Measurements from ENCODE around the gene PTGDS. TPM values are rescaled to one million over a fixed set of nuclear protein-coding genes. Genes with fewer than 3 reads are reported as not detected.

Gene PTGDS
- total RNA-seq, 1 donor from 2014 or later, result 0.36 TPM

DNA sequence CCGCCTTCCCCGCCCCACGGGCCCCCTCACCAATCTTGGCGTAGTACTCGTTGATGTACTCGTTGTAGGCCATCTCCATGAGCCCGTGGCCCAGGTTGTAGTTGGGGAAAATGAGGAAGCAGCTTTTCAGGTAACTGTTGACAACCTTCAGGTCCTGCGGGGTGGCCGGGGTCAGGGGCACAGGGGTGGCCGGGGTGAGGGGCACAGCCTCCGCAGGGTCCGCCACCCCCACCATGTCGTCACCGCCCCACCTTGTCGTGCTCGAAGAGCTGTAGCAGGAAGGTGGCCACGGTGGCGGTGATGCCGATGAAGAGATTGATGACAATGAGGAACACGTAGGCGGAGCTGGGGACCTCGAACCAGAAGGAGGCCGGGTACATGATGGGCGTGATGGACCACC is 33.9 kb downstream of the PTGDS start:
- Mint-ChIP-seq H3K4me1 (ENCODE audit: low read depth) (no peaks in the 10 kb centered on the region), H3K27ac (no peak overlapping the region), H3K4me3 (no peak overlapping the region), H3K27me3 (ENCODE audit: insufficient read depth) (no peaks in the 10 kb centered on the region), H3K36me3 (ENCODE audit: low read depth) (no peaks in the 10 kb centered on the region), H3K9me3 (no peaks in the 10 kb centered on the region)
- no peak for DNase-seq (ENCODE audit: low spot score)
- intact Hi-C loops (cut with micrococcal nuclease), result no loop called here

DNA sequence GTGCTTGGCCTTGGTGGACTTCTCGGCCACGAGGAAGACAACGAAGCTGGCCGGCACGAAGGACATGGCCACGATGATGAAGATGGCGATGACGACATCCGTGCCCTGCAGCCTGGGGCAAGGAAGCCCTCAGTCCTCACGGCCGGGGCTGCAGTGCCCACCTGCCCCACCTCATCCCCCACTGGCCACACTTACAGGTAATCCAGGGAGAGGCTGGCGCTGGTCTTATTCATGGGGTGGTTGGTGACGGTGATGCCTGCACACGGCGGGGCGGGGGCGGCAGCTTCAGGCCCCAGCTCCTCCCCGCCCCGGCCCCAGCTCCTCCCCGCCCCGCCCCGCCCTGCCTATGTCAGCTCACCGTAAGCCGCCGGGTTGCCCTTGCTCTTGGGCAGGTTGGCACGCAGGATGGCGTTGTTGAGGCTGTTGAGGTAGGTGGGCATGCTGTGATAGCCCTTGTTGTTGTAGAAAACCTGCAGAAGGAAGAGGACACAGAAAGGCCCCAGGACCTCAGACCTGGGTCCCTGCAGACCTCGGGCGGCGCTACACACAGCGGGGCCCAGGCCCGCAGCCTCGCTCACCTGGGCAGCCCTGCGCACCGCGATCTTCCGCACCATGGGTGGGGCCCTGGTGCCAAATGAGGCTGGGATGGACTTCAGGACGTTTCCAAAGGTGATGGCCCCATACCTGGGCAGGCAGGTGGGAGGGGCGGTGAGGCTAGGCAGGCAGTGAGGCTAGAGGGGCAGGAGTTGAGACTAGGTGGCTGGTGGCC is 34.8 kb downstream of the PTGDS start:
- Mint-ChIP-seq H3K9me3 (no peaks in the 10 kb centered on the region), H3K27ac (no peak overlapping the region), H3K4me3 (no peak overlapping the region), H3K36me3 (ENCODE audit: low read depth) (no peaks in the 10 kb centered on the region), H3K4me1 (ENCODE audit: low read depth) (no peaks in the 10 kb centered on the region), H3K27me3 (ENCODE audit: insufficient read depth) (no peaks in the 10 kb centered on the region)
- intact Hi-C loops (cut with micrococcal nuclease), result no loop called here
- no peak for DNase-seq (ENCODE audit: low spot score)

DNA sequence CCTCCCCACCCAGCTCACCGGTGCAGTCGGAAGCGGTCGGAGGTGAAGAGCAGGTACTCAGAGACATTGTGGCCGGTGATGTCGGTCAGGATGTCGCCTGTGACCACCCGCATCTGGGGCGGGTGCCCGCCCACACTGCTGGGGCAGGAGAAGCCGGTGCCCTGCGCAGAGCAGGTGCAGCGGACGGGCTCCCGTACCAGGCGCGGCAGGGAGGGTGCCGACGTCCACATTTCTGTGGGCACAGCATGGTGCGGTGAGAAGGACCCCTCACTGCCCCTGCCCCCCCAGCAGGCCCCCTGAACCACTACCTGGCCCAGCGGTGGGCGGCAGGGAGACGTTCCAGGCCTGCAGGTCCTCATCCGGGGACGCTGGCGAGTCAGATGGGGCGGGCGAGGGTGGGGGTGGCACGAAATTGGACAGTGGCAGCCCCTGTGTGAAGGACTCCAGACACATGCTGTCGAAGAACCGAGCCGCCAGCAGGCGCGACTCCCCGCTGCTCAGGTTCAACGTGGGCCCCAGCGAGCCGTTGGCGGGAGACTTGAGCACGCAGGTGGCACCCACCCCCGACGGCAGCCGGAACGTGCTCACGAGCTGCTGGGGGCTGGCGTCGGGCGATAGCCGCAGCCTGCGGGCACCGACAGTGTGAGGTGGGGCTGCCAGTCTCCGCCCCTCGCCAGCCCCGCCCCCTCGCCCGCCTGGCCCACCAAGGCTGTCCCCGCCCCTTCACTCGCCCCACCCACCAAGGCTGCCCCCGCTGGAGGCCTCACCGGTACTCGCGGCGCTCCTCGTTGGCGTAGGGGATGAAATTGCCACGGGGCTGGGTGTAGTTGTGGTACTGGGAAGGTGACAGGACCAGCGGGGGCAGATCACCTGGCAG is 35.6 kb downstream of the PTGDS start:
- Mint-ChIP-seq H3K9me3 (no peaks in the 10 kb centered on the region), H3K36me3 (ENCODE audit: low read depth) (no peaks in the 10 kb centered on the region), H3K27ac (no peak overlapping the region), H3K4me3 (no peak overlapping the region), H3K4me1 (ENCODE audit: low read depth) (no peaks in the 10 kb centered on the region), H3K27me3 (ENCODE audit: insufficient read depth) (no peaks in the 10 kb centered on the region)
- intact Hi-C loops (cut with micrococcal nuclease), result no loop called here
- DNase-seq (ENCODE audit: low spot score), result no peak

DNA sequence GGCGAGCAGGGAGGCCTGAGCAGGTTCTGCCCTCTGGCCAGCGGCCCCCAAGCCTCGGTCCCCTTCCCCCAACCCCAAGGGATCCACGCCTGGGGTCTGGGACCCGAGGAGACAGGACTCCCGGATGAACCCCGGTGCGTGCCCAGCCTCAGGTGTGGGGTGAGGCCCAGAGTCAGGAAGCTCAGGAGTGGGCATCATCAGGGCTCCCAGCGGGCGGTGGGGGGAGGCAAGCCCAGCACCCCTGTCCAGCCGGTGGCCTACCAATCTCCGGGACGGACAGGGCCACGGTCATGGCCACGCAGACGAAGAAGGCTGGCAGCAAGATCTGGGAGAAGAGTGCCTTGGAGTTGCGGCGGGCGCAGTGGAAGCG is 36.3 kb downstream of the PTGDS start:
- no peak overlapping the region for H3K4me3 Mint-ChIP-seq
- no peaks in the 10 kb centered on the region for H3K9me3 Mint-ChIP-seq
- no peaks in the 10 kb centered on the region for H3K4me1 Mint-ChIP-seq (ENCODE audit: low read depth)
- H3K36me3 Mint-ChIP-seq (ENCODE audit: low read depth), result no peaks in the 10 kb centered on the region
- intact Hi-C loops (cut with micrococcal nuclease), result no loop called here
- H3K27me3 Mint-ChIP-seq (ENCODE audit: insufficient read depth), result no peaks in the 10 kb centered on the region
- no peak overlapping the region for H3K27ac Mint-ChIP-seq
- no peak for DNase-seq (ENCODE audit: low spot score)

DNA sequence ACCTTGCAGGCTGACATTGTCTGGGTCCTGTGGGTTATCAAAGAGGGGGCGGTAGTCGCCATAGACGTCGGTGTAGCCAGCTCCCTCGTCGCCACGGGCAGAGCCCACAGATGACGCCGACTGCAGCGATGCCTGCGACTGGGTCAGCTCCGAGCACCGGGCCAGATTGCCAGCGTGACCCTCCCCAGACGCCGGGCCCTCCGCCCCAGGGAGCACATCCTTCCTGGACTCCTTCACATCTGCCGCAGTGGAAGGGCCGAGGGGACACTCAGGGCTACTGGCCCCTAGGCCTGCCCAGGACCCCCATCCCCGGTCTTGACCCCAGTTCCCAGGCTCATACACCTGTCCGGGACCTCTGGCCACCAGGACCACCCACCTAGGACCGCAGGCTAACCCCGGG is 36.9 kb downstream of the PTGDS start:
- Mint-ChIP-seq H3K9me3 (no peaks in the 10 kb centered on the region), H3K4me3 (no peak overlapping the region), H3K4me1 (ENCODE audit: low read depth) (no peaks in the 10 kb centered on the region), H3K27me3 (ENCODE audit: insufficient read depth) (no peaks in the 10 kb centered on the region), H3K27ac (no peak overlapping the region), H3K36me3 (ENCODE audit: low read depth) (no peaks in the 10 kb centered on the region)
- no peak for DNase-seq (ENCODE audit: low spot score)
- intact Hi-C loops (cut with micrococcal nuclease), result no loop called here

DNA sequence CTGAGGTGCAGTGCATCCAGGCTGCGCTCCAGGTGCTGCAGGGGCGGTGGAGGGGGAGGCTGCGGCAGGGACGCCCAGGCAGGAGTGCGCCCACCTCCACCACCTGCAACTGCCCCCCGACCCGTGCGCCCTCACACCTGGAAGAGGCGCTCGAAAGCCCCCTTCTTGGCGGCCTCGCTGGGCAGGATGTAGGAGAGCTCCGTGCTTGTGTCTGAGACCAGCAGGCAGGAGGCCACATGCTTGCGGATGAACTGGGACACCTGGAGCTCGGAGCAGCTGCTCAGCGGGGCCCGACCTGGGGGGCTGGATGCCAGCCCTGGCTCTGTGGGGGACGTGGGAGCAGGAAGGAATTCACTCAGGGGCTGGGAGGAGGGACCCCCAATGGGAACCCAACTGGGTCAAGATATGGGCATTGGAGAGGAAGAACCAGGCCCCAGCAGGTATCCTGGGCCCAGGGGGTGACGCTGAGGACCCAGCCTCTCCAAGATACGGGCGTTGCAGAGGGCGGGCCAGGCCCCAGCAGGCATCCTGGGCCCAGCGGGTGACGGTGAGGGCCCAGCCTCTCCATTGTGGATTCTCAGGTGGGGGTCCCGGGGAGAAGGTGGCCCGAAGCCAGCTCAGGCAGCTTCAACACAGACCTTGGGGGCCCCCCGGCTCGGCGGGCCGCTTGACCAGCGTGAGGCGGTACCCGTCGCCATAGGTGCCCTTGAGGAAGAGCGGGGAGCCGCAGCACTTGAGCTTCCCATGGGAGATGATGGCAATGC is 37.7 kb downstream of the PTGDS start:
- H3K4me1 Mint-ChIP-seq (ENCODE audit: low read depth), result no peaks in the 10 kb centered on the region
- H3K9me3 Mint-ChIP-seq, result no peaks in the 10 kb centered on the region
- no peak overlapping the region for H3K27ac Mint-ChIP-seq
- no peaks in the 10 kb centered on the region for H3K27me3 Mint-ChIP-seq (ENCODE audit: insufficient read depth)
- H3K4me3 Mint-ChIP-seq, result no peak overlapping the region
- no peaks in the 10 kb centered on the region for H3K36me3 Mint-ChIP-seq (ENCODE audit: low read depth)
- DNase-seq (ENCODE audit: low spot score), result no peak
- intact Hi-C loops (cut with micrococcal nuclease), result no loop called here

DNA sequence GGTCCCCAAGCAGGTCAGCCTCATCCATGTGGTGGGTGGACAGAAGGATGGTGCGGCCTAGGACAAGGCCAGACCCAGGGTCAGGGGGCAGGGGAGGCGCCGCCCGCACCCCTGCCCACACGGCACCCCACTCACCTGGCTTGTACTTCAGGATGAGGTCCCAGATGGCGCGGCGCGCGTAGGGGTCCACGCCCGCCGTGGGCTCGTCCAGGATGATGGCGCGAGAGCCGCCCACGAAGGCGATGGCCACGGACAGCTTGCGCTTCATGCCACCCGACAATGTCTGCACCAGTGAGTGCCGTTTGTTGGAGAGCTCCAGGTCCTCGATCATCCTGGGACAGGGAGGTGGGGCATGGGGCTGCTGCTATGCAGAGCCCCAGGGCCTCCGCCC is 38.2 kb downstream of the PTGDS start:
- Mint-ChIP-seq H3K36me3 (ENCODE audit: low read depth) (no peaks in the 10 kb centered on the region), H3K9me3 (no peaks in the 10 kb centered on the region), H3K4me3 (no peak overlapping the region), H3K27ac (no peak overlapping the region), H3K27me3 (ENCODE audit: insufficient read depth) (no peaks in the 10 kb centered on the region), H3K4me1 (ENCODE audit: low read depth) (no peaks in the 10 kb centered on the region)
- intact Hi-C loops (cut with micrococcal nuclease), result no loop called here
- no peak for DNase-seq (ENCODE audit: low spot score)

DNA sequence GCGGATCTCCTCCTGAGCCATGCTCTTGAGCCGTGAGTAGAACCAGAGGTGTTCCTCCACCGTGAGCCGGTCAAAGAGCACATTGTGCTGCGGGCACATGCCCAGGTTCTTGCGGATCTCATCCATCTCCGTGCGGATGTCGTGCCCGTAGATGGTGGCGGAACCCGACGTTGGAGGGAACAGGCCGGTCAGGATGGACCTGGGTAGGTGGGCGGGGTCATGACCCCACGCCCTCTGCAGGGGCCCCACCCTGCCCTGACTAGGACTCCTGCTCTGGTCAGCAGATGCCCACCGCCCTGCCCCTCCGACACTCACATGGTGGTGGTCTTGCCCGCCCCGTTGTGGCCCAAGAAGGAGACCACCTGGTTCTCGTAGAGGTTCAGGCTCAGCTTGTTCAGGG is 38.7 kb downstream of the PTGDS start:
- H3K9me3 Mint-ChIP-seq, result no peaks in the 10 kb centered on the region
- H3K27ac Mint-ChIP-seq, result no peak overlapping the region
- no peaks in the 10 kb centered on the region for H3K4me1 Mint-ChIP-seq (ENCODE audit: low read depth)
- H3K4me3 Mint-ChIP-seq, result no peak overlapping the region
- no peak for DNase-seq (ENCODE audit: low spot score)
- H3K36me3 Mint-ChIP-seq (ENCODE audit: low read depth), result no peaks in the 10 kb centered on the region
- intact Hi-C loops (cut with micrococcal nuclease), result no loop called here
- no peaks in the 10 kb centered on the region for H3K27me3 Mint-ChIP-seq (ENCODE audit: insufficient read depth)

DNA sequence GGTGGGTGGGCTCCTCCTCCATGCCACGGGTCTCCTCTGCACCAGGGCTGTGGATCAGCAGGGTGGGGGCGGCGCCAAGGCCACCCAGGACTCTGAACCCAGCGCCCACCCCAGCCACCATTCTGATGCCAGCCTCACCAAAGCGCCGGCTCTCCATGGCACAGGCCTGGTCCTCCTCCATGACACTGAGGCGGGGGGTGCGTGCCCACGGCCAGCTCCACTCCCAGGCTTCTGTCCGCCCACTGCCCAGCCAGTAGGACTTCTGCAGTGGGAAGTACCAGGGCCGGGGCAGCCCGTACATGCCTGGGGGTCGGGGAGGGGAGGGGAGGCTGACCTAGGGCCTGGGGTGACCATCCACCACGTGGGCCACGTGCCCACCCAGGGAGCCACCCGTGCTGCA is 39.1 kb downstream of the PTGDS start:
- Mint-ChIP-seq H3K36me3 (ENCODE audit: low read depth) (no peaks in the 10 kb centered on the region), H3K4me1 (ENCODE audit: low read depth) (no peaks in the 10 kb centered on the region), H3K4me3 (no peak overlapping the region), H3K9me3 (no peaks in the 10 kb centered on the region), H3K27me3 (ENCODE audit: insufficient read depth) (no peaks in the 10 kb centered on the region), H3K27ac (no peak overlapping the region)
- intact Hi-C loops (cut with micrococcal nuclease), result no loop called here
- no peak for DNase-seq (ENCODE audit: low spot score)

DNA sequence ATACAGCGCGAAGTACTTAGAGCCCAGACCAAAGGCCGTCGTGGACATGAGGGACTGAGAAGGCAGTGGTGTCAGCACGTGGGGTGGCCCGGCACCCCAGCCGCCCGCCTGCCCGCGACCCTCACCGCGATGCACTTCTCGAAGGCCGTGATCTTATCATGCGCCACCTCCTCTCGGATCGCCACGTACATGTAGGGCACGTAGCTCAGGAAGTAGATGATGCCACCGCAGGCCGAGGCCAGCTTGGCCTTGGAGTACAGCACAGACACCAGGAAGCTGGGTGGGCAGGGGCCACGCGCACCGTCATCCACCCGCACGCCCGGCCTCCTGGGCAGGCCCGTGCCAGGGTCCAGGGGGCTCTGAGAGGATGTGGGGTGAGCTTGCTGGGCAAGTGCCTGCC is 39.8 kb downstream of the PTGDS start:
- intact Hi-C loops (cut with micrococcal nuclease), result no loop called here
- Mint-ChIP-seq H3K9me3 (no peaks in the 10 kb centered on the region), H3K27me3 (ENCODE audit: insufficient read depth) (no peaks in the 10 kb centered on the region), H3K4me1 (ENCODE audit: low read depth) (no peaks in the 10 kb centered on the region), H3K4me3 (no peak overlapping the region), H3K27ac (no peak overlapping the region), H3K36me3 (ENCODE audit: low read depth) (no peaks in the 10 kb centered on the region)
- DNase-seq (ENCODE audit: low spot score), result no peak

DNA sequence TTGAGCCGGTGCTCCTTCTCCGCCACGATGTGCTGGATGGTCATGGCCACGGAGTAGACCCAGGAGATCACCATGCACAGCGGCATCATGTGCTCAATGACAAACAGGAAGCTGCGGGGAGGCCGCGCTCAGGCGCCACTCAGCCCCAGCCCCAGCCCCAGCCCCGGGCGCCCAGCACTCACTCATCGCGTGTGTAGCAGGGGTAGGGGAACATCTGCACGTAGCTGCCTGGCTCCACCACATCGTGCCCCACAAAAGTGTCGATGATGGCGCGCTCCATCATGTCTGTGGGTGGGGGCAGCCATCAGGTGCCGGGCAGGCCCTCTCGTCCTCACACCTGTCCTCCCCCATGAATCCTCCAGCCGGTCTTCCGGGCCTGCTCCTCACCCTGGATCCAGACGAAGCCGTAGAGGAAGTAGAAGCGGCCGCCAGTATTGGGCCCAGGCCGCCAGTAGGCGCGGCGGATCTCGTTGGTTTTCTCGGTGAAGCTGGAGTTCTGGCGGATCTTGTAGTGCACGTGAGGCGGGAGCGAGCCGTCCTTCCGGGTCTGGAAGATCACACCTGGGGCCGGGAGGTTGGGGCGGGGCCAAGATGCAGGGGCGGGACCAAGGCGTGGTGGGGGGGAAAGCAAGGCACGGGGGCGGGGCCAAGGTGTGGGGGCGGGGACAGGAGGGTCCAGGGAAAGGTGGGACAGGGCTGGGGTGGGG is 40.6 kb downstream of the PTGDS start:
- Mint-ChIP-seq H3K36me3 (ENCODE audit: low read depth) (no peaks in the 10 kb centered on the region), H3K27me3 (ENCODE audit: insufficient read depth) (no peaks in the 10 kb centered on the region), H3K4me1 (ENCODE audit: low read depth) (no peaks in the 10 kb centered on the region), H3K4me3 (no peak overlapping the region), H3K27ac (no peak overlapping the region), H3K9me3 (no peaks in the 10 kb centered on the region)
- DNase-seq (ENCODE audit: low spot score), result no peak
- intact Hi-C loops (cut with micrococcal nuclease), result no loop called here

DNA sequence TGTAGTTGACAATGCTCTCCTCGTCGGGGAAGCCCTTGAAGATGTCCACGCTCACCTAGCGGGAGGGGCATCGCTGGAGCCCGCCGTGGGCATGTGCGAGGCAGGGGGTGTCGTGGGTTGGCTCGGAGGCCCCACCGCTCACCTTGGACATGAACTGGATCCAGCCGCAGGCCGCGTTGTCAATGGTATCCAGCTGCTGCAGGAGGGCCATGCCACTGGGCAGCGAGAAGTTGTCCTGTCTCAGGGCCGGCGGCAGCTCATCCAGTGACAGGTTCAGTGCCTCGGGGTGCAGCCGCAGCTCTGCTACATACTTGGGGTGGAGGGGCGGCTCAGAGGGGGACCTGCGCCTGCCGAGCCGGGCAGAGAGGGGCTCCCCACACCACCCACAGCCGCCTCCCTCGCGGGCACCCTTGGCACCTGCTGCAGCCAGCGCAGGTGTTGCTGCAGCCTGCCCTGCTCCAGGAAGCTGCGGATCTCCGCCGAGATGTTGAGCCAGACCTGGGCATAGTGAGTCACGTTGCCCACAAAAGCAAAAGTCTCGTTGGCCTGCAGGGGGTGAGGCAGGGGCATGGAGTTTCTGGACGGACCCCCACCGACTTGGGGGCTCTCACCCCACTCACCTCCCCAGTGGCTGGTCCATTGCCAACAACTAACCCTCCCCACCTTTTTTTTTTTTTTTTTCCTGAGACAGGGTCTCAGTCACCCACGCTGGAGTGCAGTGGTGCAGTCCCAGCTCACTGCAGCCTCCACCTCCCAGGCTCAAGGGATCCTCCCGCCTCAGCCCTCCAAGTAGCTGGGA is 41.7 kb downstream of the PTGDS start:
- no peak for DNase-seq (ENCODE audit: low spot score)
- Mint-ChIP-seq H3K4me1 (ENCODE audit: low read depth) (no peaks in the 10 kb centered on the region), H3K27me3 (ENCODE audit: insufficient read depth) (no peaks in the 10 kb centered on the region), H3K27ac (peak overlapping the region; percentile 53), H3K36me3 (ENCODE audit: low read depth) (no peaks in the 10 kb centered on the region), H3K4me3 (no peak overlapping the region), H3K9me3 (no peaks in the 10 kb centered on the region)
- intact Hi-C loops (cut with micrococcal nuclease), result no loop called here
